KOPT-K1 (cell line): ENCODE data around the gene RAB11FIP5.

Source experiments
- H3K27ac ChIP-seq: fragments of 200-600 bp; sonication (generic); 2 replicates; pipeline ENCODE4 v1.5.1; 2016; ENCODE audit warnings: antibody characterized with exemption, mild to moderate bottlenecking, low read depth, low read length; ENCODE audit not compliant: poor library complexity, severe bottlenecking
- H3K36me3 ChIP-seq: fragments of 200-600 bp; sonication (generic); 2 replicates; pipeline ENCODE4 v1.5.1; 2017; ENCODE audit warnings: antibody characterized with exemption, mild to moderate bottlenecking, low read length, moderate library complexity; ENCODE audit not compliant: insufficient read depth
- H3K9me3 ChIP-seq: fragments of 200-600 bp; sonication (generic); 2 replicates; pipeline ENCODE4 v1.5.1; 2017; ENCODE audit warnings: antibody characterized with exemption, low read length, mild to moderate bottlenecking; ENCODE audit not compliant: insufficient read depth, poor library complexity, severe bottlenecking

RAB11FIP5 gene

GRCh38 chr2:73114273-73114867 lies 1.6 kb upstream of the RAB11FIP5 start:
- no peaks in the 10 kb centered on the region for H3K9me3 ChIP-seq
- H3K36me3 ChIP-seq: no peaks in the 10 kb centered on the region
- no peak overlapping the region for H3K27ac ChIP-seq

GRCh38 chr2:73112026-73112912 lies 479 bp downstream of the RAB11FIP5 start:
- H3K36me3 ChIP-seq: no peaks in the 10 kb centered on the region
- no peaks in the 10 kb centered on the region for H3K9me3 ChIP-seq
- no peak overlapping the region for H3K27ac ChIP-seq

GRCh38 chr2:73111073-73112025 lies 1.4 kb downstream of the RAB11FIP5 start:
- Histone ChIP-seq H3K9me3 (no peaks in the 10 kb centered on the region), H3K27ac (no peak overlapping the region), H3K36me3 (no peaks in the 10 kb centered on the region)

- Histone ChIP-seq H3K9me3 (no peaks in the 10 kb centered on the region), H3K27ac (no peak overlapping the region), H3K36me3 (no peaks in the 10 kb centered on the region)
These were observed 2.3 kb downstream of the RAB11FIP5 start for GRCh38 chr2:73110168-73111072.

GRCh38 chr2:73109431-73110167 lies 3.1 kb downstream of the RAB11FIP5 start:
- no peaks in the 10 kb centered on the region for H3K36me3 ChIP-seq
- no peaks in the 10 kb centered on the region for H3K9me3 ChIP-seq
- H3K27ac ChIP-seq: no peak overlapping the region

- Histone ChIP-seq H3K36me3 (no peaks in the 10 kb centered on the region), H3K27ac (no peak overlapping the region), H3K9me3 (no peaks in the 10 kb centered on the region)
These were observed 5.4 kb downstream of the RAB11FIP5 start for GRCh38 chr2:73107211-73107926.

GRCh38 chr2:73106791-73107190 lies 6.0 kb downstream of the RAB11FIP5 start:
- no peak overlapping the region for H3K27ac ChIP-seq
- no peaks in the 10 kb centered on the region for H3K36me3 ChIP-seq
- H3K9me3 ChIP-seq: no peaks in the 10 kb centered on the region

- no peaks in the 10 kb centered on the region for H3K36me3 ChIP-seq
- H3K9me3 ChIP-seq: no peaks in the 10 kb centered on the region
- H3K27ac ChIP-seq: no peak overlapping the region
These were observed 7.2 kb downstream of the RAB11FIP5 start for GRCh38 chr2:73105511-73105971.

- Histone ChIP-seq H3K9me3 (no peaks in the 10 kb centered on the region), H3K27ac (no peak overlapping the region), H3K36me3 (no peaks in the 10 kb centered on the region)
These were observed 7.8 kb downstream of the RAB11FIP5 start for GRCh38 chr2:73104933-73105332.

GRCh38 chr2:73103018-73103542 lies 9.7 kb downstream of the RAB11FIP5 start:
- H3K36me3 ChIP-seq: no peaks in the 10 kb centered on the region
- H3K27ac ChIP-seq: no peak overlapping the region
- H3K9me3 ChIP-seq: no peaks in the 10 kb centered on the region

GRCh38 chr2:73101626-73102256 lies 11.0 kb downstream of the RAB11FIP5 start:
- no peaks in the 10 kb centered on the region for H3K9me3 ChIP-seq
- H3K27ac ChIP-seq: no peak overlapping the region
- no peaks in the 10 kb centered on the region for H3K36me3 ChIP-seq

- Histone ChIP-seq H3K36me3 (no peaks in the 10 kb centered on the region), H3K9me3 (no peaks in the 10 kb centered on the region), H3K27ac (no peak overlapping the region)
These were observed 11.8 kb downstream of the RAB11FIP5 start for GRCh38 chr2:73100956-73101355.
